HepG2 (cell line): ENCODE results near the gene EHD4. TPM values are rescaled to one million over a fixed set of nuclear protein-coding genes. Genes with fewer than 3 reads are reported as not detected.

Experiments
- ATAC-seq: fragments of 200-7000 bp; cut with Tn5 transposase; 3 replicates; pipeline ENCODE4 v1.9.1; 2020; ENCODE audit warnings: mild to moderate bottlenecking, moderate library complexity
- BruUV-seq: library from RNA; stranded (reverse); fragments of 400-500 nt; replicated peaks from 2 replicates; lab custom pipeline; 2021; lab: Mats Ljungman, UMichigan
- CTCF ChIA-PET: fragments of 300-600 bp; formaldehyde crosslinking; extraction: SDS; loops from one replicate; lab custom pipeline; 2021; ENCODE audit warnings: low total read pairs, inconsistent platforms, low intra/inter-chr PET ratio; lab: Yijun Ruan, JAX
- POLR2A ChIA-PET: fragments of 350-600 bp; sonication (Branson Sonifier 250); formaldehyde crosslinking; loops from one replicate; lab custom pipeline; 2020; ENCODE audit warnings: antibody characterized with exemption, inconsistent platforms; lab: Yijun Ruan, JAX
- DNase-seq: peaks from one replicate; pipeline ENCODE4 v3.0.0-alpha.2; 2015; ENCODE audit warnings: low spot score
- FAIRE-seq: peaks from 3 replicates; lab custom pipeline; 2011; peaks lifted over from hg19 to GRCh38; lab: Jason Lieb, UNC
- H2AFZ ChIP-seq: one replicate; pipeline ENCODE4 v1.6.1; 2011; ENCODE audit warnings: low read length, inconsistent platforms
- H3K27ac ChIP-seq: fragments of 300-600 bp; 3 replicates; pipeline ENCODE4 v1.8.0; 2011; ENCODE audit warnings: mixed run types, mild to moderate bottlenecking, mixed read lengths, low read length, inconsistent platforms; ENCODE audit not compliant: insufficient read depth; ENCODE audit errors: extremely low read length
- H3K27me3 ChIP-seq, 2 experiments: fragments of 200-600 bp in 1 of 2; 2 replicates in 1 of 2; 3 replicates in 1 of 2; pipeline versions ENCODE4 v1.6.0 to v1.8.0; 2011; ENCODE audit warnings: low read length in 2 of 2, mild to moderate bottlenecking in 2 of 2, moderate library complexity in 2 of 2, inconsistent platforms in 1 of 2; ENCODE audit not compliant: insufficient read depth in 2 of 2, control insufficient read depth in 1 of 2
- H3K36me3 ChIP-seq, 2 experiments: fragments of 200-600 bp in 1 of 2; replicated peaks in 1 of 2; 2 replicates in 1 of 2; 3 replicates in 1 of 2; pipeline versions ENCODE4 v1.5.1 to v1.8.0; 2011; ENCODE audit warnings: low read length in 2 of 2, inconsistent platforms in 1 of 2; ENCODE audit not compliant: insufficient read depth in 2 of 2, control insufficient read depth in 1 of 2
- H3K4me1 ChIP-seq: 2 replicates; pipeline ENCODE4 v1.5.1; 2012; ENCODE audit warnings: low read length, inconsistent platforms; ENCODE audit not compliant: insufficient read depth
- H3K4me2 ChIP-seq: 2 replicates; pipeline ENCODE4 v1.6.0; 2011; ENCODE audit warnings: low read depth, low read length, inconsistent platforms
- H3K4me3 ChIP-seq, 3 experiments: fragments of 200-600 bp in 1 of 3; sonication (generic), shearing (Covaris generic) in 1 of 3; replicated peaks in 1 of 3; 2 replicates each; pipeline ENCODE4 v1.5.1; 2011 to 2016; ENCODE audit warnings: low read length in 3 of 3, inconsistent platforms in 2 of 3, low read depth in 2 of 3, mild to moderate bottlenecking in 2 of 3, control low read depth in 1 of 3, mixed read lengths in 1 of 3; ENCODE audit not compliant: insufficient read depth in 1 of 3
- H3K79me2 ChIP-seq: one replicate; pipeline ENCODE4 v1.6.1; 2011; ENCODE audit warnings: low read length, inconsistent platforms; ENCODE audit not compliant: insufficient read depth
- H3K9ac ChIP-seq: 2 replicates; pipeline ENCODE4 v1.6.0; 2011; ENCODE audit warnings: mild to moderate bottlenecking, low read depth, low read length, inconsistent platforms; ENCODE audit not compliant: insufficient read depth
- H3K9me3 ChIP-seq: 2 replicates; pipeline ENCODE4 v1.5.1; 2012; ENCODE audit warnings: mild to moderate bottlenecking, low read length
- H4K20me1 ChIP-seq: 2 replicates; pipeline ENCODE4 v1.6.0; 2011; ENCODE audit warnings: inconsistent platforms, mild to moderate bottlenecking, low read length, moderate library complexity; ENCODE audit not compliant: insufficient read depth
- IKZF4 ChIP-seq: sonication (generic); formaldehyde crosslinking; IDR thresholded peaks from 2 replicates; pipeline ENCODE4 v1.5.1; 2020; ENCODE audit warnings: borderline replicate concordance, mild to moderate bottlenecking, low read depth, missing genetic modification reagents; ENCODE audit errors: not compliant biosample characterization
- KMT2A ChIP-seq: sonication (generic); formaldehyde crosslinking; IDR thresholded peaks from 2 replicates; pipeline ENCODE4 v1.4.0; 2020; ENCODE audit warnings: missing genetic modification reagents
- MED13 ChIP-seq: sonication (generic); formaldehyde crosslinking; IDR thresholded peaks from 2 replicates; pipeline ENCODE4 v1.5.0; 2020; ENCODE audit warnings: missing genetic modification reagents
- PAWR ChIP-seq: sonication (generic); formaldehyde crosslinking; IDR thresholded peaks from 2 replicates; pipeline ENCODE4 v1.4.0; 2020; ENCODE audit warnings: missing genetic modification reagents, mild to moderate bottlenecking, borderline replicate concordance
- PAXIP1 ChIP-seq: sonication (generic); formaldehyde crosslinking; conservative IDR thresholded peaks from 2 replicates; pipeline ENCODE4 v1.4.0; 2020; ENCODE audit warnings: mild to moderate bottlenecking, missing genetic modification reagents, moderate library complexity
- SALL1 ChIP-seq: sonication (generic); formaldehyde crosslinking; IDR thresholded peaks from 2 replicates; pipeline ENCODE4 v1.8.0; 2022; ENCODE audit warnings: mild to moderate bottlenecking, missing genetic modification reagents
- U2AF1 ChIP-seq: fragments of 200-400 bp; formaldehyde crosslinking; optimal IDR thresholded peaks from 2 replicates; pipeline ENCODE3; 2017; ENCODE audit warnings: mild to moderate bottlenecking, low read depth, low read length
- ZNF337 ChIP-seq: sonication (generic); formaldehyde crosslinking; IDR thresholded peaks from 2 replicates; pipeline ENCODE4 v1.5.1; 2020; ENCODE audit warnings: missing genetic modification reagents, low read depth, mild to moderate bottlenecking, borderline replicate concordance
- ZSCAN9 ChIP-seq: IDR thresholded peaks from 2 replicates; pipeline ENCODE4 v1.6.1; 2016; ENCODE audit warnings: borderline replicate concordance
- WGBS: methylation state at CpG from one replicate; pipeline ENCODE4 v1.1.6; 2017; ENCODE audit warnings: low lambda C conversion rate; 5-methylcytosine and 5-hydroxymethylcytosine counted together
- in situ Hi-C: cut with HindIII; loops from 2 replicates; pipeline ENCODE4 v1.10.0; 2017; ENCODE audit warnings: low pct_unique_long_range_greater_than_20kb; ENCODE audit not compliant: extremely low pct_ligation_motif_present
- intact Hi-C: fragments of 100-400 bp; cut with micrococcal nuclease; formaldehyde crosslinking; loops from one replicate; pipeline ENCODE4 v1.10.0; 2022; ENCODE audit not compliant: unreplicated experiment
- polyA plus RNA-seq, 8 experiments: library from polyadenylated mRNA; depleted of rRNA in 3 of 8; stranded (reverse) in 7 of 8; unstranded in 1 of 8; fragments of >200 nt; fragmentation: Illumina TruSeq in 4 of 8; extraction: Trizol in 4 of 8; gene quantifications; 2 replicates each; pipeline versions ENCODE4 v1.2.1 to v1.2.3, GENCODE V29; 2011 to 2016; ENCODE audit warnings: low read depth in 4 of 8, missing spikeins in 1 of 8, mixed read lengths in 1 of 8; ENCODE audit not compliant: insufficient read depth in 1 of 8
- total RNA-seq, 5 experiments: library from RNA; depleted of rRNA; stranded (reverse); fragments of >200 nt; fragmentation: Illumina TruSeq; extraction: Trizol; gene quantifications; 2 replicates each; pipeline ENCODE4 v1.2.3, GENCODE V29; 2016; ENCODE audit warnings: low read depth in 1 of 5

Gene EHD4
- total and polyA plus RNA-seq, 2 of the 13 experiments (the other 11 are each of a cell fraction or from before 2014, with no cell fraction given) = 3.1 to 4.8 TPM

- intact Hi-C loops (no loop called here), in situ Hi-C loops (no loop called here)
- no peak for ATAC-seq
- Histone ChIP-seq H3K4me3 (no peak overlapping the region), H3K4me2 (no peak overlapping the region), H3K79me2 (no peaks in the 10 kb centered on the region), H3K27ac (no peak overlapping the region), H3K9ac (no peak overlapping the region), H3K4me1 (peaks cover 13% of the 10 kb centered on the region), H3K27me3 (peaks cover 7 to 54% of the 10 kb centered on the region in 2 experiments; a peak in 3 of 5 replicates), H2AFZ (no peak overlapping the region), H3K9me3 (no peaks in the 10 kb centered on the region)
- no peak for DNase-seq
- no peak for FAIRE-seq
- CTCF ChIA-PET = no interaction called here
- no peak for TF ChIP-seq SALL1 (CRISPR knock-in tag)
- no peak for TF ChIP-seq MED13 (CRISPR knock-in tag)
- no peak for TF ChIP-seq PAWR (CRISPR knock-in tag)
- no peak for TF ChIP-seq ZNF337 (CRISPR knock-in tag)
- TF ChIP-seq PAXIP1 = no peak
- no peak for TF ChIP-seq U2AF1
- TF ChIP-seq ZSCAN9 = no peak
- TF ChIP-seq IKZF4 (CRISPR knock-in tag) = no peak
- TF ChIP-seq KMT2A (CRISPR knock-in tag) = no peak
- TF ChIP-seq, all 625 proteins: peak for 0
- BruUV-seq = no TSS peak
- H3K36me3 ChIP-seq = no peaks in the 10 kb centered on the region
- 33% methylated on average over 14 of the region's 18 CpGs for WGBS
- POLR2A ChIA-PET = no interaction called here
- H4K20me1 ChIP-seq = no peaks in the 10 kb centered on the region
Observed at GRCh38 chr15:41992151-41992802, 19.9 kb upstream of the EHD4 start.
